ENCODE measurements around the gene ZFYVE9. TPM values are rescaled to one million over a fixed set of nuclear protein-coding genes. Genes with fewer than 3 reads are reported as not detected.
A peak's percentile ranks its signal among the peaks of the same experiment; 100 is the strongest.
"Not testable (repeated sequence)": the region's sequence is repeated elsewhere in the genome, so short reads cannot be mapped to it uniquely, and the experiment has no call there.

Gene ZFYVE9
- total and polyA plus RNA-seq, 10 donors = 0.72 to 16.7 (median 9.2) TPM

GRCh38 chr1:52368383-52369172, 226.7 kb downstream of the ZFYVE9 start:
- peak; percentile 90 for DNase-seq
- Histone ChIP-seq H3K27me3 (replicated peaks in 1 of 7) (peaks cover 0 to 5% (median 0%) of the 10 kb centered on the region in 7 donors), H3K36me3 (peaks cover 0 to 27% (median 0%) of the 10 kb centered on the region in 6 donors), H3K9me3 (no peaks in the 10 kb centered on the region), H3K4me1 (peaks cover 11 to 46% (median 30%) of the 10 kb centered on the region in 6 donors), H3K4me3 (peak overlapping the region; percentile 14 to 64 (median 34)), H3K27ac (no peak overlapping the region)
- intact Hi-C loops (cut with DNase I; ENCODE audit: low total_unique reads) = no loop called here
- WGBS, 5 donors = 11 to 13% (median 11%) methylated on average over 24 to 51 of the region's 51 CpGs
- TF ChIP-seq POLR2AphosphoS5 (IDR thresholded peaks at IDR 0.05) = peak in 1 of 3 donors; percentile 49
- no peak for TF ChIP-seq POLR2A (IDR thresholded peaks at IDR 0.05)
- peak in 2 of 11 experiments; percentile 24 to 26 for TF ChIP-seq CTCF (IDR thresholded peaks at IDR 0.05 in 8 of 11, conservative IDR thresholded peaks at IDR 0.05 in 3 of 11)

GRCh38 chr1:52369851-52370250, 228.0 kb downstream of the ZFYVE9 start:
- H3K4me3 ChIP-seq; intact Hi-C loops (cut with DNase I; ENCODE audit: low total_unique reads); DNase-seq; H3K9me3 ChIP-seq; H3K27me3 ChIP-seq (replicated peaks in 1 of 7); H3K27ac ChIP-seq: not testable (repeated sequence)
- 70 to 91% (median 81%) methylated on average over 1 of the region's 1 CpG for WGBS, 5 donors
- H3K36me3 ChIP-seq = peaks cover 0 to 32% (median 0%) of the 10 kb centered on the region in 6 donors
- peaks cover 5 to 34% (median 21%) of the 10 kb centered on the region in 6 donors for H3K4me1 ChIP-seq

GRCh38 chr1:52385376-52385775, 243.5 kb downstream of the ZFYVE9 start:
- Histone ChIP-seq H3K36me3 (peaks cover 0 to 92% (median 2%) of the 10 kb centered on the region in 6 donors), H3K27me3 (replicated peaks in 1 of 7) (no peaks in the 10 kb centered on the region), H3K9me3 (no peaks in the 10 kb centered on the region), H3K27ac (no peak overlapping the region), H3K4me1 (no peaks in the 10 kb centered on the region), H3K4me3 (no peak overlapping the region)
- no peak for TF ChIP-seq POLR2AphosphoS5 (IDR thresholded peaks at IDR 0.05)
- no peak for TF ChIP-seq POLR2A (IDR thresholded peaks at IDR 0.05)
- TF ChIP-seq CTCF (IDR thresholded peaks at IDR 0.05 in 8 of 11, conservative IDR thresholded peaks at IDR 0.05 in 3 of 11) = no peak
- no peak for DNase-seq
- intact Hi-C loops (cut with DNase I; ENCODE audit: low total_unique reads) = no loop called here
- 96 to 100% (median 98%) methylated on average over 3 of the region's 3 CpGs for WGBS, 5 donors

GRCh38 chr1:52386458-52386857, 244.6 kb downstream of the ZFYVE9 start:
- intact Hi-C loops (cut with DNase I; ENCODE audit: low total_unique reads) = no loop called here
- Histone ChIP-seq H3K4me3 (no peak overlapping the region), H3K27me3 (replicated peaks in 1 of 7) (no peaks in the 10 kb centered on the region), H3K27ac (no peak overlapping the region), H3K9me3 (no peaks in the 10 kb centered on the region), H3K36me3 (peaks cover 0 to 83% (median 2%) of the 10 kb centered on the region in 6 donors), H3K4me1 (no peaks in the 10 kb centered on the region)
- WGBS, 5 donors = 88 to 94% (median 92%) methylated on average over 5 of the region's 5 CpGs
- no peak for TF ChIP-seq POLR2AphosphoS5 (IDR thresholded peaks at IDR 0.05)
- no peak for TF ChIP-seq CTCF (IDR thresholded peaks at IDR 0.05 in 8 of 11, conservative IDR thresholded peaks at IDR 0.05 in 3 of 11)
- TF ChIP-seq POLR2A (IDR thresholded peaks at IDR 0.05) = no peak
- DNase-seq = no peak

All from spleen (tissue), 11 donors.